SK-N-SH treated with all-trans-retinoic acid at 6 μM for 48 hours (cell line): ENCODE measurements around the gene DCBLD2.

Experiments
- OSR1 ChIP-seq: fragments of 250-450 bp; sonication (Bioruptor Pico); IDR thresholded peaks from 2 replicates; pipeline ENCODE4 v1.8.0; 2022; ENCODE audit warnings: moderate library complexity, mild to moderate bottlenecking, inconsistent platforms
- PATZ1 ChIP-seq: fragments of 250-450 bp; sonication (Bioruptor Pico); IDR thresholded peaks from 2 replicates; pipeline ENCODE4 v1.8.0; 2020; ENCODE audit warnings: mild to moderate bottlenecking, moderate library complexity, borderline replicate concordance
- RARB ChIP-seq: fragments of 250-450 bp; sonication (Bioruptor Pico); IDR thresholded peaks from 2 replicates; pipeline ENCODE4 v1.8.0; 2021; ENCODE audit warnings: mild to moderate bottlenecking, moderate library complexity
- ZC3H10 ChIP-seq: fragments of 250-450 bp; sonication (Bioruptor Pico); IDR thresholded peaks from 2 replicates; pipeline ENCODE4 v1.5.1; 2021; ENCODE audit warnings: mild to moderate bottlenecking, moderate library complexity
- ZFP30 ChIP-seq: fragments of 450-650 bp; formaldehyde crosslinking; IDR thresholded peaks from 2 replicates; pipeline ENCODE4 v1.5.0; 2022; ENCODE audit warnings: mild to moderate bottlenecking, moderate library complexity
- ZNF70 ChIP-seq: fragments of 450-650 bp; formaldehyde crosslinking; IDR thresholded peaks from 2 replicates; pipeline ENCODE4 v1.5.0; 2020; ENCODE audit warnings: mild to moderate bottlenecking, moderate library complexity

- no peak for TF ChIP-seq PATZ1
- TF ChIP-seq ZC3H10 (CRISPR knock-in tag) = no peak
- no peak for TF ChIP-seq RARB
- no peak for TF ChIP-seq ZNF70 (CRISPR knock-in tag)
- no peak for TF ChIP-seq ZFP30 (CRISPR knock-in tag)
- TF ChIP-seq OSR1 = no peak
These were observed 95.9 kb downstream of the DCBLD2 start for GRCh38 chr3:98805571-98805970.
